Measurements from ENCODE around the gene ATP5MC3. TPM values are rescaled to one million over a fixed set of nuclear protein-coding genes. Genes with fewer than 3 reads are reported as not detected.

Gene ATP5MC3
- total RNA-seq, 1 experiment from 2014 or later: 389 TPM

GRCh38 chr2:175207741-175208438, 26.4 kb upstream of the ATP5MC3 start:
- H3K4me1 ChIP-seq (ENCODE audit: insufficient read depth, low read length, poor library complexity, severe bottlenecking): no peaks in the 10 kb centered on the region
- ChIA-PET CTCF (interaction anchor here (0.6 kb wide), 1 partner anchor 889 kb away, joined by 3 read pairs; no protein-coding TSS in a partner anchor), POLR2A (ENCODE audit: low non-redundant PET) (no interaction called here)
- H3K36me3 ChIP-seq (ENCODE audit: insufficient read depth, low read length, poor library complexity, severe bottlenecking): no peaks in the 10 kb centered on the region
- DNase-seq (ENCODE audit: low spot score): no peak
- intact Hi-C loops (cut with micrococcal nuclease; ENCODE audit: unreplicated experiment): no loop called here
- TF ChIP-seq EZH2 (IDR thresholded peaks at IDR 0.05; ENCODE audit: borderline replicate concordance, low read depth, low read length, poor library complexity, severe bottlenecking) (no peak), CTCF (conservative IDR thresholded peaks at IDR 0.05; ENCODE audit: low read depth, low read length) (no peak)
- no peaks in the 10 kb centered on the region for H3K9me3 ChIP-seq (ENCODE audit: low read depth, low read length, poor library complexity, severe bottlenecking)
- H3K4me3 ChIP-seq (ENCODE audit: low read depth, low read length, poor library complexity, severe bottlenecking): no peak overlapping the region
- BruUV-seq (replicated peaks): no TSS peak
- H3K27me3 ChIP-seq (replicated peaks; ENCODE audit: insufficient read depth, low read depth, low read length, poor library complexity): peaks cover 14% of the 10 kb centered on the region
- no peak overlapping the region for H3K27ac ChIP-seq (ENCODE audit: low read depth, low read length, poor library complexity, severe bottlenecking)

GRCh38 chr2:175206866-175207265, 25.4 kb upstream of the ATP5MC3 start:
- ChIA-PET POLR2A (ENCODE audit: low non-redundant PET) (interaction anchor here (0.8 kb wide), 1 partner anchor 14 kb away, joined by 3 read pairs; no protein-coding TSS in a partner anchor), CTCF (no interaction called here)
- DNase-seq (ENCODE audit: low spot score): no peak
- H3K9me3 ChIP-seq (ENCODE audit: low read depth, low read length, poor library complexity, severe bottlenecking): no peaks in the 10 kb centered on the region
- H3K27me3 ChIP-seq (replicated peaks; ENCODE audit: insufficient read depth, low read depth, low read length, poor library complexity): peaks cover 20% of the 10 kb centered on the region
- no peaks in the 10 kb centered on the region for H3K4me1 ChIP-seq (ENCODE audit: insufficient read depth, low read length, poor library complexity, severe bottlenecking)
- H3K27ac ChIP-seq (ENCODE audit: low read depth, low read length, poor library complexity, severe bottlenecking): no peak overlapping the region
- intact Hi-C loops (cut with micrococcal nuclease; ENCODE audit: unreplicated experiment): no loop called here
- H3K36me3 ChIP-seq (ENCODE audit: insufficient read depth, low read length, poor library complexity, severe bottlenecking): no peaks in the 10 kb centered on the region
- BruUV-seq (replicated peaks): no TSS peak
- TF ChIP-seq EZH2 (IDR thresholded peaks at IDR 0.05; ENCODE audit: borderline replicate concordance, low read depth, low read length, poor library complexity, severe bottlenecking): no peak
- TF ChIP-seq CTCF (conservative IDR thresholded peaks at IDR 0.05; ENCODE audit: low read depth, low read length): no peak
- H3K4me3 ChIP-seq (ENCODE audit: low read depth, low read length, poor library complexity, severe bottlenecking): no peak overlapping the region

- DNase-seq (ENCODE audit: low spot score): no peak
These were observed 24.0 kb upstream of the ATP5MC3 start for GRCh38 chr2:175205523-175205922.

More at GRCh38 chr2:175205523-175205922, 24.0 kb upstream of the ATP5MC3 start:
- Histone ChIP-seq H3K36me3 (ENCODE audit: insufficient read depth, low read length, poor library complexity, severe bottlenecking) (no peaks in the 10 kb centered on the region), H3K4me3 (ENCODE audit: low read depth, low read length, poor library complexity, severe bottlenecking) (no peak overlapping the region), H3K27ac (ENCODE audit: low read depth, low read length, poor library complexity, severe bottlenecking) (no peak overlapping the region), H3K27me3 (replicated peaks; ENCODE audit: insufficient read depth, low read depth, low read length, poor library complexity) (peaks cover 16% of the 10 kb centered on the region), H3K4me1 (ENCODE audit: insufficient read depth, low read length, poor library complexity, severe bottlenecking) (no peaks in the 10 kb centered on the region), H3K9me3 (ENCODE audit: low read depth, low read length, poor library complexity, severe bottlenecking) (no peaks in the 10 kb centered on the region)
- BruUV-seq (replicated peaks): no TSS peak
- ChIA-PET POLR2A (ENCODE audit: low non-redundant PET) (no interaction called here), CTCF (no interaction called here)
- TF ChIP-seq CTCF (conservative IDR thresholded peaks at IDR 0.05; ENCODE audit: low read depth, low read length) (no peak), EZH2 (IDR thresholded peaks at IDR 0.05; ENCODE audit: borderline replicate concordance, low read depth, low read length, poor library complexity, severe bottlenecking) (no peak)
- intact Hi-C loops (cut with micrococcal nuclease; ENCODE audit: unreplicated experiment): no loop called here

Data from A673 (cell line).